Stimulated activated naive CD4-positive, alpha-beta T cell (primary cell): ENCODE data around the gene P4HB.
A peak's percentile ranks its signal among the peaks of the same experiment; 100 is the strongest.

Experiments used
- DNase-seq, 6 experiments: peaks; one replicate each; lab custom pipeline; 2025; lab: John Stamatoyannopoulos, UW

Gene P4HB

DNA sequence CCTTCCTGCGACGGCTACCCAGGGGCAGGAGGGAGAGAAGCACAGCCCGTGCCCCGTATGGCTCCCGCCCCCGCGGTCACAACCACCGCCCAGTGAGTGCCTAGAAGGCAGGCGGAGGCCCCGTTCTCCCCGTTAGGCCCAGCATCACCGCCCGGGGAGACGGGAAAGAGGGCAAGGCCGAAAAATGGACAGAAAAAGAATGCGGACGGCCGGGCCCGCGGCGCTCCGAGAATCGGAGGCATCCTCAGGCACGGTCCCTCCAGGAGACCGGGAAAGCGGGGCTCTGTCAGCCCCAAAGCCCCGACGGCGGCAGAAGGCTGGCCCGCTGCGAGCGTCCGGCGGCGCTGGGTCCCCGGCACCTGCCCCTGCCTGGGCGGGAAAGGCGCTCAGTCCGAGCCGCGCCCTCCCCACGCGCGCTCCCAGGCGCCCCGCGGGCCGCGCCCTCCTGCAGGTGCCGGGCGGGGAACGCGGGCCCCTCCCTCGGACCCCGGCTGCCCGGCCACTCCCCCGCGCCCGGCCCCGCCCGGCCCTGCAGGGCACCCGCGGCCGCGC lies 27.7 kb downstream of the P4HB start:
- peak in 3 of 6 experiments; percentile 39 to 50 (median 48) for DNase-seq

DNA sequence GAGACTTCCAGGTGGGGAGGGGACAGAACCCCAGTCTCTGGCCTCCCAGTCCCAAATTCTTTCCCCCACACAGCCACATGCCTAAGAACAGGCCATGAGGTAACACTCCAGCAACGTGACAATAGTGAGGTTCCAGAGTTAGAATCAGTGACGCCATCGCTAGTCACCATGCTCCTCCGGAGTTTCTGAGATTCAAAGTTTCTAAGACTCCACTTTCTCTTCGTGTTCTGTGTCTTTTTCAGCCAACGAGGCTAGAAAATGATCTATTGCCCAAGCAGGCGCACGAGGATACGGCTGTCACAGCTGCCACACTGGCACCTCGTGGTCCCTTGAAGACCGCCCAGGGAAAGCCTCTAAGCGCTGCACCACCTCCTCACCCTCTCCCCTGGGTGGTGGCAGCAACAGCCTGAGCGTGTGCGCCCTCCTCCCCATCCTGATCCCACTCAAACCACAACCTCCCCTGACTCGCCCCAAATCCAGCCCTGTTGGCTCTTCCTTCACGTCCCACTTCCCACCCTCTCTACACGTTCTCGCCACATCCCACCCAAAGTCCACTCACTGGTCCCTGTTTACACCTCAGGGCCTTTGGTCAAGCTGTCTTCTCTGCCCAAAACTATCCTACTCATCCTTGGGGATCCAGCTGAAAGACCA lies 28.3 kb downstream of the P4HB start:
- DNase-seq = peak in 3 of 6 experiments; percentile 20 to 50 (median 36)

- no peak for DNase-seq
Measured at GRCh38 chr17:81831563-81831956, 28.8 kb downstream of the P4HB start.

DNA sequence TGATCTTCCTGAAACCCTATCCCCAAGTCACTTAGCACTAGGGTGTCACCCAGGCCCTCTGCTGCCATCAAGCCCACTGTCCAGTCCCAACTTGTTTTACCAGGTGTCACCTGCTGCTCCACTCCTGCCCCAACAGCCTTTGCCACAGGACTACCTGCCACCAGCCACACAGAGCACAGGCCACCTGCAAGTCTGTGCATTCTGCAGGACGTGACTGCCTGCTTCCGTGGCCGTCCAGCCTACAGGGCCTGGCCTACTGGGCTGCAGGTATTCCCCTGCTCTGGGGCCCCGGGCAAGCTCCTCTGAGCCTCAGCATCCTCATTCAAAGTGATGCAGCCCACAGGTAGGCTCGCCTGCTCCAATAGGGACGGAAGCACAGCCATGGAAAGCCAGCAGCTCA lies 30.5 kb downstream of the P4HB start:
- no peak for DNase-seq

GRCh38 chr17:81828656-81829055 lies 31.7 kb downstream of the P4HB start:
- no peak for DNase-seq

- DNase-seq = no peak
Measured at GRCh38 chr17:81825841-81826466, 34.4 kb downstream of the P4HB start.

- no peak for DNase-seq
Measured at GRCh38 chr17:81824595-81824994, 35.7 kb downstream of the P4HB start.

- no peak for DNase-seq
Measured at GRCh38 chr17:81823820-81824550, 36.4 kb downstream of the P4HB start.

DNA sequence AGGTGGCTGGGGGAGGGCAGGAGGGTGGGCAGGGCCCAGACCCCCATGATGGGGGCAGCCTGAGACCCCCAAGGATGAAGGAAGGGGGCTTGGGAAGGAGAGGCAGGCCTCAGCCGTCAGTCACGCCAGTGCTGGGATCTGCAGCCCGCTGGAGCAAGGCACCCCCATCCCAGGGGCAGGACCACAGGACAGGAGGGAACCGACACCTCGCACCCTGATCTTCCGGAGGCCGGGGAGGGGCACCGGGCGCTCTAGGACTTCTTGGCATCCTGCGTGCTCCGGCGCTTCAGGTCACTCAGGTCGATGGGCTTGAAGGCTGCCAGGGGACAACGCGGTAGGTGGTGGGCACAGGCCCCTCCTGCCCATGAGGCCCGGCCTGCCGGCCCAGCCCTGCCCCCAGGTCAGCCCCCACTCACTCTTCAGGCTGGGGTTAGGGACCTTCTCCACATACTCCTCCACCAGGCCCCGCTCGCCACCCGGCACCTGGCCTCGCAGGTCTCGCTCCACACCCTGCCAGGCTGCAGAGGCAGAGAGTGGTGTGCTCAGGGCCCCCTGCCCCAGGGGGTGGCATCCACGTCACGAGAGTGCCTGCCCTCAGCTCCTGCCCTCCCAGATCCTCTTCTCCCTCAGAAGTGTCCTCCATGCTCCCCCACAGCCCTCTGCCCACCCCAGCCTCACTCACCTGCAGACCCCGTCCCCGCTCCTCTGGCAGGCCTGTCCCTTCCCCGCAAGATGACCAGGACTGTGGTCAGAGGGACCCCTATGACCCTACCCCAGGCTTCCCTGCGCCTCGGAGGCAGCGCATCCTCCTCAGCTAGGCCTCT lies 37.1 kb downstream of the P4HB start:
- no peak for DNase-seq

GRCh38 chr17:81822312-81822637 lies 38.1 kb downstream of the P4HB start:
- DNase-seq = no peak

DNA sequence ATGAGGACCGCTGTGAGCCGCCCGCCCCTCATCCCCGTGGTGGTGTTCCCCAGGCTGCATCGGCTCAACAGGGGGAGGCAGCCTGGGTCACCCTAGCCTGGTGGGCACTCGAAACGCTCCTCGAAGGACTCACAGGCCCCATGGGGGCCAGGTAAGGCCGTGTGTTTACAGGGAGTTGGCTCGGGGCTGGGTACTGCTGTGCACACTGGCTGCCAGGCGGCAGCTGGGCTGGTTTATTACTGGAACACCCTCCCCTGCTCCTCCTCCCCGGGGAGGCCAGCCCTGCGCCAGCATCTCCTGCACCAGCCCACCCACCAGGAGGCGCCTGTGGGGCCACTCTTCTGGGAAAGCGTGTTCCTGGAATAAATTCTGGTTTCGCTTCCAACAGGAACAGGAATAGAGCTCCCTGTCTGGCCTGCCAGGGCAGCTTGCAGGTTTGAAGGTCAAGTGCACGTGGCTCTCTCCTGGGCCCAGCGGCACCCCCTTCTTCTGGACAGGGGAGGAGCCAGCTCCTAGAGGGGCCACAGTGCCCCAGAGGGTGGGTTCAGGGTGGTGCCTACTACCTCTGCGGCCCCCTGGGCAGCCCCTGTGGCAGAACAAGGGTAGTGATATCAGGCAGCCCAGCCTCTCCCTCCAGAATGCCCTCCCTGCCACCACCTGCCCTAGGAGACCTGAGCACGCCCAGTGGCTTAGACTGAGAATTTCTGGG lies 38.6 kb downstream of the P4HB start:
- DNase-seq = no peak

DNA sequence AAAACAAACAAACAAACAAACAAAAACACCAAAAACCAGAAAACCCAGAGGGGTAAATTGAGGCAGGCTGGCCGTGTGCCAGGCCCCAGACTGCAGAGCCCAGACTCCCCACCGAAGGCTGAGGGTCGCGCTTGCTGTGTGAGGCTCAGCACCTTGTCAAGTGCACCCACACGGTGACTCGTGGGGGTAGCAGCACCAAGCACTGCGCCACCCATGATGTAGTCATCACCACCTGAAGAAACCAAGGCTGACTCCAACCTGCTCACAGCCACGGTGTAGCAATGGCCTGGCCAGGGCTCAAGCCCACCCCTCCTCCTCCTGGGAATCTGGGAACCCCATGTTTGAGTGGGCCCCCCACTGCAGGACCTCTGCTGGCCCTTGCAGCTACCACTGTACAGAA lies 39.2 kb downstream of the P4HB start:
- no peak for DNase-seq

- no peak for DNase-seq
Measured at GRCh38 chr17:81819708-81820107, 40.6 kb downstream of the P4HB start.

DNA sequence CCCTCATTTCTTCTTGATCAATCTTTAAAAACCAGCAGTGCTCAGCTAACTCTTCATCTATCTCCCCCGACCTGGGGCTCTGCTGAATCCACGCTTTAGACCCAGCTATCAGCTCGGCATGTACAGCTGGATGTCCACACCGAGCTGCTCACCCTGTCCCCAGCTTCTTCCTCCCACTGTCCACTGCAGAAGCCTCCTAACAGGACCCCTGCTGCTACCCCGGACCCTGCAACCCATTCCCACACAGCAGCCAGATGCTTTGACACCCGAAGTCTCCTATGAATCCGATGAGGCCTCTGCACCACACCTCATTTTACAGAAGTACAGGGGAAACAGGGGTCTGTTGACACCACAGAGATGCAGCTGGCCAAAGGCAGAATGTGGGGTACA lies 42.6 kb downstream of the P4HB start:
- no peak for DNase-seq

- DNase-seq = no peak
Measured at GRCh38 chr17:81815646-81815986, 44.7 kb downstream of the P4HB start.

DNA sequence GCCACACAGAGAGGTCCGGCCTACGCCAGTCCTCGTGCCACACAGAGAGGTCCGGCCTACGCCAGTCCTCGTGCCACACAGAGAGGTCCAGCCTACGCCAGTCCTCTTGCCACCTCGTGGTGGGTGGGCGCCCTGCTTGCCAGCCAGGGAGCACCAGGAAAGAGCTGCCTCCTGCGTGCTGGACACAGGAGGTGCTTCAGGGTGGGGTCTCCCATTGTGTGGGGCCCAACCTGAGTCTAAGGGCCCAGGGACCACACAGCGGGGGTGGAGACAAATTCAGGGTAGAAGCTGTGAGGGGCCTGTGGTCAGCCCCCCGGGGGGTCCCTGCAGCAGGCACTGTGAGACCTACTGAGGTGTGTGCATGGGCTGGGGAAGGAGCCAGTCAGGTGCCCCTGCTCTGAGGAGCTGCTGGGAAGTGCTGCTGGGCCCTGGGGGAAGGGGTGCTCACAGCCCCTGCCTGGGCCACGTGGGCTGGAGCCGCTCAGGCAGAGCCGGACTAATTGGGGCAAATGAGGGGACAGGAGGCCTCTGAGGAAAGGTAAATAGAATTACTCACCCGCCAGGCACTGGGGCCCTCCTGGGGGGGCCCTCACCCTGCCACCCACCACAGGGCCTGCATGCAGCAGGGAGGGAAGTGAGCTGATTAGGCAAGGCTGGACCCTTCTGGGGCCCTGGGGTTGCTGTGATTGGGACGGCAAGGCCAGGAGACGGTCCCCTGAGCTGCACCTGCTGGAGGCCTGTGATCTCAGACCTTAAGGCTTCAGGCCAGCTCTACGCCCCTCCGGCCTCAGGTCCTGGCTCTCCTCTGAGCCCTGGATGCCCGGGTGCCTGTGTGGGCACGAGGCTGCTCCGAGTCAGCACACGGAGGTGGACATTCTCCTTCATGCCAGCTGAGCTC lies 45.3 kb downstream of the P4HB start:
- no peak for DNase-seq

- DNase-seq = no peak
Measured at GRCh38 chr17:81813861-81814683, 46.3 kb downstream of the P4HB start.

- no peak for DNase-seq
Measured at GRCh38 chr17:81813371-81813684, 47.0 kb downstream of the P4HB start.

DNA sequence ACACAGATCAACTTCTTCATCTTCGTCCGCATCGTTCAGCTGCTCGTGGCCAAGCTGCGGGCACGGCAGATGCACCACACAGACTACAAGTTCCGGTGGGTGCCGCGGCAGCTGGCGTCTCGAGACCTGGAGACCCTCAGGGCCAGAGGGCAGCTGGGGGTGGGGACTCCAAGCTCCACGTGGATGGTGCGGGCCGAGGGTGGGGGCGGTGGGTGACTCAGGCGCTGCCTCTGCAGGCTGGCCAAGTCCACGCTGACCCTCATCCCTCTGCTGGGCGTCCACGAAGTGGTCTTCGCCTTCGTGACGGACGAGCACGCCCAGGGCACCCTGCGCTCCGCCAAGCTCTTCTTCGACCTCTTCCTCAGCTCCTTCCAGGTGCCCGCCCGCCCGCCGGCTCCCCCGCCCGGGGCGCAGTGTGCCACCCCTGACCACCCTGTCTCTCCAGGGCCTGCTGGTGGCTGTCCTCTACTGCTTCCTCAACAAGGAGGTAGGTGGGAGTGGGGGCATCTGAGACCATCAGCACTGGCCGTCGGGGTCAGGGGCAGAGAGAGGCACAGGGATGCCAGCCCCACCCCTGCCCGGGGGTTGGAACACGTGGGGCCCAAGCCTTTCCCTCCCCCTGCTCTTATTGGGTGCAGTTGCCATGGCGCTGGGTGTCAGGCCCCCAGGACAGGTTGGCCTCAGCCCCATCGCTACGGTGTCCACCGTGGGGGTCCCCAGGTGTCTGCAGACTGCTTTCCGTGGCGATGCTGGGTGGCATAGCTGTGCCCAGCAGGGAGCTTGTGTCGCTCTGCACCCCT lies 47.6 kb downstream of the P4HB start:
- no peak for DNase-seq
